Esophagus mucosa (tissue), 1 donor: Measurements from ENCODE around the gene MMP17. TPM values are rescaled to one million over a fixed set of nuclear protein-coding genes. Genes with fewer than 3 reads are reported as not detected.

Experiments
- ATAC-seq: fragments of 200-7000 bp; cut with Tn5 transposase; one replicate; pipeline ENCODE4 v1.9.1; 2020
- total RNA-seq: library from RNA; stranded (reverse); gene quantifications from one replicate; pipeline ENCODE4 v1.2.4, GENCODE V29; 2023
- donor health status: DM: yes; HTN: yes; CAD: no.

MMP17 gene
- total RNA-seq, 1 donor from 2014 or later, result 2.2 TPM

DNA sequence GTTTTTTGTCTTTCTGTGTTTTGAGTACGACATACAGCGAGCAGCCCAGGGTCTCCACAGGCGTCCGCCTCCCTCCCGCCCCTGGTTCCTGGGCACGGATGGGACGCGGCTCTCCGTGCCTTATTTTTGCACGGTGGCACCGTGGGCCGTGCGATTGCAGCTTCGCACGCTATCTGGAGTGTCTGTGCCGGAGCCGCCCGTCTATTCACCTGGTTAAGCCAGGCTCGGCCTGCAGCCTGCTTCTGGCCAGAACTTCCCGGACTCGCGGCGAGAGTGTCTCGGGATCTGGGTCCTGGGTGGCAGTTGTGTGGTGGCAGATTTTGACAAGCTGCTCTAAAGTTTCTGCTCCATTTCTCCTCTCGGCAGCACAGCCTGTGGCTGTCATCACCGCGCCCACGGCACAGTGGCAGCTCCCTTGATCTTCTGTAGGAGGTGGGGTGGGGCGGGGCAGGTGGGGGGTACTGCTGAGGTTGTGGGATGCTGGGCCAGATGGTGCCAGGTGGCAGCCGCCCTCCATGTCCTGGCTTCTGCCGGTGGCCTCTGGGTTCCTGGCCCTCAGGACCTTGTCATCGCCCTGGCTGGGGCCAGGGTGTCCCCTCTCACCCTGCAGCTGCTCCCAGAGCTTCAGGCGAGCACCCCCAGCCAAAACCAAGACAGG is 2.9 kb downstream of the MMP17 start:
- peak; percentile 27 for ATAC-seq

DNA sequence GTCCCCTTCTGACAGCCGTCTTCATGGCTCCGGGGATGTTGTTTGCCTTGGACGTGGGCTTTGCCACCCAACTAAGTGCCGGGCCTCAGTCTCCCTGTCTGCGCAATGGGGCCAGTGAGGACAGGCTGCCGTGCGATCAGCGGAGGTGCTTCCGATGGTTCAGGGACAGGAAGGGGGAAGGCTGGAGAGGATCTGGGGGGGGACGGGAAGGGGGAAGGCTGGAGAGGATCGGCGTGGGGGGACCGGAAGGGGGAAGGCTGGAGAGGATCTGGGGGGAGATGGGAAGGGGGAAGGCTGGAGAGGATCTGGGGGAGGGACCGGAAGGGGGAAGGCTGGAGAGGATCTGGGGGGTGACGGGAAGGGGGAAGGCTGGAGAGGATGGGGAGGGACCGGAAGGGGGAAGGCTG is 3.4 kb downstream of the MMP17 start:
- ATAC-seq, result no peak

DNA sequence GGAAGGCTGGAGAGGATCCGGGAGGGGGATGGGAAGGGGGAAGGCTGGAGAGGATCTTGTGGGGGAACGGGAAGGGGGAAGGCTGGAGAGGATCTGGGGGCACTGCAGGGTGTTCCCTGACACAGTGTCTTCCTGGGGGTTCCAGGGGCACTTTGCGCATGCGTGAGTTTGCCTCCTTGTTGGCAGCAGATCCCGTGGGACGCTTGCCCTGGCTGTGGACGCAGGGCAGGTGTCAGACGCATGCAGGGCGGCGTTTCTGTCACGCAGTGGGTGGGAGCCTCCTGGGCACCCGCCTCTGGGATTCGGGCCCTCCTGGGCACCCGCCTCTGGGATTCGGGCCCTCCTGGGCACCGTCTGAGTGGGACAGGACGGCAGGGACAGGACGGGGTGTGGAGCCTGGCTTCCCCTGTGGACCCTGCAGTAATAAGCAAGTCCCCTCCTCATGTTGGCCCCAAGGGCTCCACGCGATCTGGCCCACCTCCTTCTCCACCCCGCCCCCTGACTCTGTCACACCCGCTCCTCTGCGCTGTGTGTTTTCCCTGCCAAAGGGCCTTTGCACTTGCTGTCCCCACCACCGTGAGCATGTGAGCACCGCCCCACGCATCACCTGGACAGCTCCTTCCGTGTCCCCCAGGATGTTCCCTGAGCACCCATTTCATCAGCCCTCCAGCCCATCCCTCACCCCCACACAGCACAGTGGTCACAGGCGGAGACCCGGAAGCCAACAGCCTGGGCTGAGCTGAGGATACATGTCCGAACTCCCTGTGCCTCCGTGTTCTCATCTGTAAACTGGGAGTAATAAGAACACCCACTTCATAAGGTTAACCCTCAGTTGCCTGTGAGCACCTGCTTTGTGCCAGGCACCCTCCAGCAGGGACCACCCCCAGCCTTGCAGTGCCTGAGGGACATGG is 4.4 kb downstream of the MMP17 start:
- ATAC-seq, result peak; percentile 6

DNA sequence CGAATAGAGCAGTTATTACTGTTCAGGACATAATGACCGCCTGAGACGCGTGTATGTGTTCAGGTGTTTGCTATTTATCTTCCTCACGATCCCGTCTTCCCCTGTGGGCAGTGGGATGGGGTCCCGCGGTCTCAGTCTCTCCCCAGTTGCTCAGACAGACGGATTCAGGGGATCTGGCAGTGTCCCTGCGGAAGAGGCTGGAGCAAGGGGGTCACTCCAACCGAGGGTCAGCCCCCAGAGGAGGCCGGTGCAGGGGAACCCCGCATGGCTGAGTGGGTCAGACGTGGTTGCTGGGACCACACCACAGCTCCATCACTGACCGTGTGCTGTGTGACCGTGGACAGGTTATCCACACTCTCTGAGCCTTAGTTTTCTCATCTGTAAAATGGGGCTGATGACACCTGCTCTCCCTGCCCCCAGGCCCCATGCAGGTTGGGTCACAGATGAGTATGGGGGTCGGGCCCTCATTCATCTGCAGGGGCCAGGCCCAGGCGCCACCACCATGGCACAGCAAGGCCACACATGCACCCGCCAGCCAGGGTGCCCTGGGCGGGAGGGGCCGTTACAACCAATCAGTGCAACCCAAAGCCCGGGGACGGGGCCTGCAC is 5.2 kb downstream of the MMP17 start:
- ATAC-seq, result no peak

DNA sequence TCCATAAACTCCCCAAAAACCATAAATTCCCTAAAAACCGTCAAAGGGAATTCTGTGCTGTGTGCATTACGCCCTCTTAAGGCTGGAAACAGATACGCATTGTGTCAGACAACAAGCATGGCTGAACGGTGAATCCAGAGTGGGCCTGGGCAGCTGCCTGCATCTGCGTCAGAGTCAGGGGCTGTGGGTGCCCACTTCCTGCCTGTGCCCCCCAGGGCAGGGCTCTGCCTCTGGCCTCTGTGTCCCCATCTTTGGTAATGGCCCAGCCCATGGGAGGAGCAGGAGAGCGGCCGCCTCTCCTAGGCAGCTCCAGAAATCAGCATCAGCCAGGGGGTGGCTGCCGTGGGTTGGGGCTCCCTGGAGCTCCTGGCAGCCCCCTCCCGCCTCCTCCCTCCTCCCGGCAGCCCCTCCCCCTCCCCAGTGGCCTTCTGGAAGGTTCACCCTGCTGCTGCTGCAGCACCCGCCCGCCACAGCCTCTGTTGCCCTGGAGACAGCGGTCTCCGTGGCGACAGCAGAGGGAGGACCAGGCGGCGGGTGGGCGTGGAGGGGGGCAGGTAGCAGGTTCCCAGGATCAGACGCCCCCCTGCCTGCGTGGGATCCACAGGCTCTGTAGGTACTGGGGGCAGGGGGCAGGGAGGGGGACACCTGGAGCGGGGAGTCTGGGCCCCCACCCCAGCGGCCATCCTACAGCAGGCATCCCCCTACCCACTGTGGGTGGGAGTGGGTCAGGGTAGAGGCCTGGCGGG is 5.9 kb downstream of the MMP17 start:
- ATAC-seq, result no peak

DNA sequence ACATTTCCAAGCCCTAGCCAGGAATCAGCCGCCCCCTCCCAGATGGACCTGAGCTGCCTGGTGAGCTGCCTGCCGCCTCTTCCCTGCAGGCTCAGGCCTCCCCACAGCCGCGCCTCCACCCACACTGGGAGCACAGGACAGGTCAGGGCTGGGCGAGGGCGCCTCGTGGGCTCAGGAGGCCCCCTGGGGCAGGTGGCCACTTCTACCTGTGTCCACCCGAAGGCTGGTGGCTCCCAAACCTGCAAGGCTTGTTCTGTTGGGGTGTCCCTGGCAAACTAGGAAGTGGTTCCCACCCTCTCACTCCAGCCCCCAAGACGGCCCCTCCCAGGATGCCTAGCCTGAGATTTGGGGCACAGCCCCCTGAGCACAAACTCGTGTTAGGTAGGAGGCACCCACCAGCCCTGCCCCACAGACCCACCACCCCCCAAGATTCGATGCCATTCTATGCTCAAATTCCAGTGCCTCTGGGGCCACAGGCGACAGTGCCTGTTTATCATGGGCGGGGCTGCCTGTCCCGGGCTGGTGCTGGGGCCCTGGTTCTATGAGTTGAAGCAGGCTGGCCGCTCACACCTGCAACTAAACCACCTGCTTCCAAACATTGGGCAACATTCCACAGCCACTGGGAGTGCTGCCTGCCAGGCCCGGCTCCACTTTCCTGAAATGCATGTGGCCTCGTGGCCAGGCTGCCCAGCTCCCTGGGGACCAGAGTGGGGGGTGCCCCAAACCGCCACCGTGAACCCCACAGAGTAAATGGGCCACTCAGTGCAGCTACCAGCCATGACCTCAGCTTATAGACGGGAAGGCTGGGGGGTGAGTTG is 6.8 kb downstream of the MMP17 start:
- ATAC-seq, result peak; percentile 19

DNA sequence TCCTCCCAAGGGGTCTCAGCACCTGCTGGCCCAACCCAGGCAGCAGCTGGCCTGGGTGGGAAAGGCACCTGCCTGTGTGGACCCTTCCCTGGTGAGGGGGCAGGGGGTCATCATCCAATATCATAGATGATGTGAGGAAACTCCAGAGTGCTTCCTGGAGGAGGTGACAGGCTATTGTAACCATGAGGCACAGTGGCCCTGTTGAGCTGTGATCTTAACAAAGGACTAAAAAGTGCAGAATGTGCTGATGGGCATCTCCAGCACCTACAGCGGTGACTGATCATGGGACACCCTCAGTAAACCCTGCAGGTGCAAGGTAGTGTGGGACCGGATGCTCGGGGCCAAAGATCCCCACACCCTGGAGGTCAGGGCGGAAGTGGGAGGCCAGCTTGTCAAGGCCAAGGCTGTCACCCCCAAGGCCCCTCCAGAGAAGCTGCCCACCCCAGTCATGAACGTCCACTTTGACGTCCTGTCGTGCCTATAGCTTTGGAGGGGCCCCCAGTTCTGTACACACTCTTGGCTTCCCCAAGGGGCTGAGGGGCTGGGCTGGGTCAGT is 7.5 kb downstream of the MMP17 start:
- no peak for ATAC-seq

DNA sequence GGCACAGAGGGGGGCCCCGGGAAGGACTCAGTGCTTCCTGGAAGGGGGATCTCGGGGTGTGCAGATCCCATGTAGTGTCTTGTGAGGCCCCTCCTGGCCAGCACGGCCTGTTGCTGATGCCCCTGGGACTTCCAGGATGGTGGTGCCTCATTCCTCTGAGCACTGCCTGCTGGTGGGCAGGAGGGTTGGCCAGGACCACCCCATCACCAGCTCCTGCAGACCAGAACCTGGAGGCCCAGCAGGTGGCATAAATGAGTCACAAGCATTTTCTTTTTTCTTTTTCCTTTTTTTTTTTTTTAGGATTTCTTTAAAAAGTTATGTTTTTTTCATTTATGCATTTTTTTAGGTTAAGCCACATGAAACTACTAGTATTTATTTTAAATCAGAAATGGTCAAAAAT is 8.0 kb downstream of the MMP17 start:
- ATAC-seq, result no peak

DNA sequence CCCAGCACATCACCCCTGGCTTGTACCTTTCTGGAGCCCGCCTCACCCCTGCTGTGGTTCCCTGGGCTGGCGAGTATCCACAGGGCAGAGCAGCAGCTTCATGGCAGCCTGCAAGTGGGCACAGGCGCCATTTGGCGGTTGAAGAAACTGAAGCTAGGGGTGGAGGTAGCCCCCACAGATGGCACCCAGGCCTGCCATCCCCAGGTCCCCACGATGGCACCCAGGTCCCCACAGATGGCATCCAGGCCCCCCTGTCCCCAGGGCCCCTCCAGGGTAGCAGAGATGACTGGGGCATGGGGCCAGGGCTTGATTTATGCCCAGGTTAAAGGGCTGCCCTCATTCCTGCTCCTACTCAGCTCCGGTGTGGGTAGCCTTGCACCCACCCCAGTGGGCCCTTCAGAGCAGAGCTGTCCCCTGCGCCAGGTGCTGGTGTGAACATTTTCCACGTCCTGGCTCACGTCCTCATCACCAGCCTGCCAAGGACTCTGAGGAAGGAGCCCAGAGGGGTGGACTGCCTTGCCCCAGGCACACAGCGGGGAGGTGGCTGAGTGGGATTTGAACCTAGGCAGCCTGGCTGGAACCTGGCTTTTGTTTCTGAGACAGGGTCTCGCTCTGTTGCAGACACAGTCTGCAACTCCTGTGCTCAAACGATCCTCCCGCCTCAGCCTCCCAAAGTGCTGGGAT is 8.7 kb downstream of the MMP17 start:
- ATAC-seq, result no peak

DNA sequence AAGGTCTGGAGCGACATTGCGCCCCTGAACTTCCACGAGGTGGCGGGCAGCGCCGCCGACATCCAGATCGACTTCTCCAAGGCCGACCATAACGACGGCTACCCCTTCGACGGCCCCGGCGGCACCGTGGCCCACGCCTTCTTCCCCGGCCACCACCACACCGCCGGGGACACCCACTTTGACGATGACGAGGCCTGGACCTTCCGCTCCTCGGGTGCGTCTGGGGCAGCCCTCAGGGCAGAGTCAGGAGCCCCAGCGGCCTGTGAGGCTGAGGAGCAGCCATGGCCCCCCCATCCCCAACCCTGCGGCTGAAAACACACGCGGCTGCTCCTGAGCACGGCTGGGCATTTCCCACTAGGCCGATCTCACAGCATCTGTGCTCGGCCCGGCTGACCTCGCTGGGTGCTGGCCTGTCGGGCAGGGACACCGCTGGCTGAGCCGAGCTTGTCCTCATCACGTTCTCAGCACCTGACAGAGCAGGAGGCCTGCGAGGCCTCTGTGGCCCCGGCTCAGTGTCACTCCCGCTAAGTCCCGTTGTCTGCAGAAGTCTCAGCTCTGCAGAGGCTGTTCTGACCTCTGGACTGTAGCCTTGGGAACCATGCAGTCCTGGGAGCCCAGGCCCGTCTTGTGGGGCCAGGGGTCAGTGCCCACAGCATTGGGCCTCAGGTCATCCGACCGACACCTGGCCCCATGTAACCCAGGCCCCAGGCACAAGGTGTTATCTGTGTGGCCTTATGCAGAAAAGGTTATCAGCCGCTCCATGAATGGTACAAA is 12.6 kb downstream of the MMP17 start:
- ATAC-seq, result no peak

DNA sequence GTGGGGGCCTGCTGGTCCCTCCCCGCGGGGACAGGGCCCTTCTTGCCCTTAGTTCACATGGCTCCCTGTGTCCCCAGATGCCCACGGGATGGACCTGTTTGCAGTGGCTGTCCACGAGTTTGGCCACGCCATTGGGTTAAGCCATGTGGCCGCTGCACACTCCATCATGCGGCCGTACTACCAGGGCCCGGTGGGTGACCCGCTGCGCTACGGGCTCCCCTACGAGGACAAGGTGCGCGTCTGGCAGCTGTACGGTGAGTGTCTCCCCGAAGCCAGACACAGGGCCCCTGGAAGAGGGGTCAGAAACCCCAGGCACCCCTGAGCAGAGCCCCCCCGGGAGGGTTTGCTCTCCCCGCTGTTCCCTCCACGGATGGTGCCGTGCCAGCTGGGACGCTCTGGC is 13.4 kb downstream of the MMP17 start:
- no peak for ATAC-seq

DNA sequence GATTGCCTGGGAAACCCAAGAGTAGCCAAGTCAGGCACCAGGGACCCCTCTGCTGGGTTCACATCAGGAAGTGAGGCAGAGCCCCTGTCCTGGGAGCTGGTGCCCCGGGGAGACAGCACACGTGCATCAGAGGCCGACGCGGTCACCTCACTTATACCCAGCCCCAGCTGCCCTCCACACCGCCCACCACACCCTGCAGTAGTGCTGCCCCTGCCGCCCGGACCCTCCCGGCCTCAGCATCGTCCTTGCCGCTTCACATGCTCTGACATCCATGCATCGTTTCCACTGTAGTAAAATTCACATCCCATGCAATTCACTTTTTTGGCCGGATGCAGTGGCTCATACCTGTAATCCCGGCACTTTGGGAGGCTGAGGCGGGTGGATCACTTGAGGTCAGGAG is 14.0 kb downstream of the MMP17 start:
- ATAC-seq, result no peak

DNA sequence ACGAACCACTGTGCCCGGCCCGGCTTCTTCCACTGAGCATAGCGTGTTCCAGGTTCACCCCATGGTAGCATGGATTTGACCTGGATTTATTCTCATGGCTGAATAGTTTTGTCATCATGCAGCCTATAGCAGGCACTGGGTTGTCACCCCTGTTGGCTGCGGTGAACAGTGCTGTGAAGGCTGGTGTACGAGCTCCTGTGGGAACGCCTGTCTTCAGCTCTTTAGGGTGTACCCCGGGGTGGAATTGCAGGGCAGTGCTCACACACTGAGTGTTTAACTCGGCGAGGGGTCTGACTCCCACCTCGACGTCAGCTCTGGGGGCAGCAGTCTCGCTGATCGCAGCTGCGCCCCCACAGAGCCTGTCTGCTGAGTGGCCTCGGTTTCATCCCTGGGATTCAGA is 15.3 kb downstream of the MMP17 start:
- no peak for ATAC-seq

DNA sequence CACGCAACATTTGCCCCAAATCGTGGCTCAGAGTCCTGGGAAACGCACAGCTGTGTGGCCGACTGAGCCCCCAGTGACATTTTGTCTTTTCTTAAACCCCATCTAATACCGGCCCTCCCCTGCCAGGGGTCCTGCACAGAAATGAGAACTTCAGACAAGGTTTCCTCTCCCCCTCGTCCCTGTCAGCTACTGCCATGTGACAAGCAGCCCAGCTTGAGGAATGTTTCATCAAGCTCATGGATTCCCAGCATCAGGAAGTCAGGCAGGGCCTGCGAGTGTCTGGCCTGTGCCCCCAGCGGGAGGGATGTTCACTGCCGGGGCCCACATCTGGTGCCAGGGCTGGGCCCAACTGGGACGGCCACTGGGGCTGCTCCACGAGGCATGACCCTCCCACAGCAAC is 15.9 kb downstream of the MMP17 start:
- no peak for ATAC-seq

DNA sequence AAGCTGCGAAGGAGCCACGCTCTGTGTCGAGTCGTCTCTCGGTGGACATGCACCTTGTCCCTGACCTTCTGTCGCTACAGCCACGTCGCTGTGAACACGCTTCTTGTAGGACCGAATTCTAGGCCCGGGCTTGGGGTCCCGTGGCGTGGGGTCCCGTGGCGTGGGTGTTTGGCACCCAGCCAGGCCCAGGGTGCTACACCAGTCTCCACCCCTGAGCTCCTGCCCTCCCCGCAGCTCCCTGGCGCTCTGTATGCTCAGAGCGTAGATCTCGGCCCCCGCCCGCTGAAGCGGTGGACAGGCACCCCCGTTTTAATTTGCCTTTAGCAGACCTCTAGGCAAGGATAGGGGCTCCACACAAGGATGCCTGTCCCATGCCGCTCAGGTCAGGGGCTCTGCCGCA is 16.5 kb downstream of the MMP17 start:
- no peak for ATAC-seq

DNA sequence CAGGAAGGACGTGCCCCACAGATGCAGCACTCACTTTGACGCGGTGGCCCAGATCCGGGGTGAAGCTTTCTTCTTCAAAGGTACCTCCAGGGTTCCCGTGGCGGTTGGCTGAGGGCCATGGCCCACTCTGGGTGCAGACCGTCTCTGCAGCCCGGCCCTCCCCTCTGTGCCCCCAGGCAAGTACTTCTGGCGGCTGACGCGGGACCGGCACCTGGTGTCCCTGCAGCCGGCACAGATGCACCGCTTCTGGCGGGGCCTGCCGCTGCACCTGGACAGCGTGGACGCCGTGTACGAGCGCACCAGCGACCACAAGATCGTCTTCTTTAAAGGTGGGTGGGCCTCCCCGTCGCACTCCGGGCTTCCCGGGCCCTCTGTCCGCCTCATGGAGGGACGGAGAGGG is 16.9 kb downstream of the MMP17 start:
- no peak for ATAC-seq

DNA sequence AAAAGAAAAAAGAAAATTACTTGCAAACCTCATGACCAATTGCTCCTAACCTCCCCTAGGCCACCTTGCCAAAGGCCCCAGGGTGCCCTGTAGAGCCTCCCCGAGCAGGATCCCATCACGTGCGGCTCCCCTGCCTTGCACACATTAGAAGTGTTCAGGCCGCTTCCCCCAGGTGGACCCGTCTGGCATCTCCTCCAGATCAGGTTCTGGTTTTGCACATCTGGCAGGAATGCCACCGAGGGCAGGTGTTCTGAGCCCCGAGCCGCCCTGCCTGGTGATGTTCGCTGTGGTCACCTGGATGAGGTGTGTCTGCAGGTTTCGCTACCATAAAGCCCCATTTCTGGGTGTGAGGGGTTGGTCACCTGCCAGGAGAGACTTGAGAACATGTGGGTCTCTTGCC is 19.3 kb downstream of the MMP17 start:
- ATAC-seq, result no peak

DNA sequence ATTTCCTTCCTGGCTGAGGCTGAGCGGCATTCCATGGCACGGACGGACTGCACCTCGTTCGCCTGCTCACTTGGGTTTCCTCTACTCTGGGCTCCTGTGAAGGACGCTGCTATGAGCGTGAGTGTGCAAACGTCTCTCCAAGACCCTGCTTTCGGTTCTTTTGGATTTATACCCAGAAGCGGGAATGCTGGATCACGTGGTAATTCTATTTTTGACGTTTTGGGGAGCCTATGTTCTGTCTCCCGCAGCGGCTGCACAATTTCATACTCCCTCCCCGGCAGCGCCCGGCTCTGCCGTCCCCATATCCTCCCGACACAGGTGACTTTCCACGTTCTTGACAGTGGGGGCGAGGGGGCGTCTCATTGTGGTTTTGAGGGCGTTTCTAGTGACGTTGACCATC is 20.6 kb downstream of the MMP17 start:
- ATAC-seq, result no peak

DNA sequence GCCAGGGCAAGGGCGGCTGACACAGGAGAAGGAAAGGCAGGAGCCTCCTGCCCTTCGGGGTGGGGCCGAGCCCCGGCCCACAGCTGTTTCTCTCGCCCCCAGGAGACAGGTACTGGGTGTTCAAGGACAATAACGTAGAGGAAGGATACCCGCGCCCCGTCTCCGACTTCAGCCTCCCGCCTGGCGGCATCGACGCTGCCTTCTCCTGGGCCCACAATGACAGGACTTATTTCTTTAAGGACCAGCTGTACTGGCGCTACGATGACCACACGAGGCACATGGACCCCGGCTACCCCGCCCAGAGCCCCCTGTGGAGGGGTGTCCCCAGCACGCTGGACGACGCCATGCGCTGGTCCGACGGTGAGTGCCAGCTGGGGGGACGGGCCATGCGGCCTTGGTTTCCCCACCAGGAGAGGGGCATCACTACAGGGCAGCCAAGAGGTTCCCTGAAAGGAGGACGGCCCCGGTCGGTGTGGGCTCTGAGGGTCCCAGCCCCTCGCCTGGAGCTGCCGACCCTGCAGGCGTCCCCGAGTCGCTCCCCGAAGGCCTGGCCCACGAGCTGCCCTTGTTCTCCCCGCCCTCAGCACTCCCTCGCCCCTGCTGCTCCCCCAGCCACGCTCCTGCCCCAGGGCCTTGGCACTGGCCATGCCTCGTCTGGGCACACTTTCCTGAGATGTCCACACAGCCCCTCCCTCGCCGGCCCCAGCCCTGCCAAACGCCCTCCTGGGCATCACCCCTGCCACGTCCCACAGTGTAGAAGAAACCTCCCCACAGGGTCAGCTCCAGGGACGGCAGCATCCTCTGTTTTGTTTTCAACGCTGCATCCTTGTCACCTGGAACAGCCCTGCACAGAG is 21.7 kb downstream of the MMP17 start:
- ATAC-seq, result no peak
